HG02623 (cell line): Measurements from ENCODE around the gene DLG2.

Source experiments
- ATAC-seq: cut with Tn5 transposase; IDR thresholded peaks from one replicate; pipeline ENCODE4 v1.9.1; 2021; ENCODE audit warnings: moderate library complexity; ENCODE audit not compliant: unreplicated experiment

The DLG2 gene

DNA sequence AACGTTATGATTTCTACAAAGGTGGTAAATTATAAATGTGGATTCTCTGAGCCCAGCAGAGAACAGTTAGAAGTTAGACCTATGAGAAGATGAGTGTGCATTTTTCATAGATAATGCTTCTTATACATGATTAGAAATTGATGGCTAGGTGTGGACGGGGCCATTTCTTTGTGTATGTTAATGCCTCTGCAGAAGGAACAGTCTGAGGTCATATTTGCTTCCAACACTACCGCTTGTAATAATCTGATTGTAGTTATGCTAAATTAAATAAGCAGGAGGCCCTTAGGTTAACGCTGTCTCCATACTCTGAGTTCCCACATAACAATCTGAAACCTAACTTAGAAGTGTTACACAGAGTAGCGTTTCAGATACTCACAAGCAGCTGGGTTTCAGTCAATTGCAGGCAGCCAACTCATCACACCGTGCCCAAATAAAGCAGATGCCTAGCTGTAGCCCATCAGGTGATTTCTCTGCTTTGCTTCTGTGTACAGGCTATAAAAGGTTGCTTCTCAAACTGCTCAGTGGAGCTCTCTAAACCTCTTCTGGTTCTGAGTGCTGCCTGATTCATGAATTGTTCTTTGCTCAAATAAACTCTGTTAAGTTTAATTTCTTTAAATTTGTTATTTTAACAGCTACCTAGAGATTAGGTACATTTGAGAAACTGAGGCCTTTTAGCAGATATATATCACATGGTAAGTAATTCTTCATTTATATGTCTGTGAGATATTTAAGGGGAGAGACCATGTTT lies 1702.2 kb downstream of the DLG2 start:
- no peak for ATAC-seq

DNA sequence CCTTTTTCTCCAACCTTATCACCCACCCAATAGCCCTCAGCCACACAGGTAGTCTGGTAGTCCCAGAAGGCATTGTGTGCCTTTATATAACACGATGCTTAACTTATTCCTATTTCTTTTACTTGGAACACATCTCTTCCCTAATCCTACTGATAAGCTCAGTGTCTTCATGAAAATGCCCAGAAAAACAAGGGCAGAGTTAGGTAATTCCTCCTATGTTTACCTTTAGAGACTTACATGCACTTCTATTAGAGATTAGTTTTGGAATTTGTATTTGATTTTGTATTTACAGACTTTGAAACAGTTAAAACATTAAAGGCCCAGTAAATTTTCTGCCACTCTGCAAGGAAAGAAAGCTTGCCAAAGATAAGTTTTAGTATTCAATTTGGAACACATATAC lies 1703.2 kb downstream of the DLG2 start:
- no peak for ATAC-seq

DNA sequence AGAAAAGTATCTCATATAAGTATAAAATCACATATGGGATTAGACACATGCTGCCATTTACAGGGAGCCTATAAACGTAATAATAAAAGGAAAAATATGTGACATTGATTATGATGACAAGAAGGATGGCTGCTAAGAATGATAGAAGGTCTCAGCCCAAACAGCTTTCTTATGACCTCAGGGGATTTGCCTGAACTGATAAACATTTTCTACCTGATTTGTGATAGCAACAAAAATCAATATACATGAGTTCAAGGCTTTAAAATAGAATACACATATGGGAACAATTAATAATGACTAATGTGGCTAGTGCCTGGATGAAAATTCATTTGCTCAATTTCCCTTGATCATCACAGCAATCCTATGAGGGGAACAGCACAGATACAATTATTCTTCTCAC lies 1704.2 kb downstream of the DLG2 start:
- no peak for ATAC-seq

DNA sequence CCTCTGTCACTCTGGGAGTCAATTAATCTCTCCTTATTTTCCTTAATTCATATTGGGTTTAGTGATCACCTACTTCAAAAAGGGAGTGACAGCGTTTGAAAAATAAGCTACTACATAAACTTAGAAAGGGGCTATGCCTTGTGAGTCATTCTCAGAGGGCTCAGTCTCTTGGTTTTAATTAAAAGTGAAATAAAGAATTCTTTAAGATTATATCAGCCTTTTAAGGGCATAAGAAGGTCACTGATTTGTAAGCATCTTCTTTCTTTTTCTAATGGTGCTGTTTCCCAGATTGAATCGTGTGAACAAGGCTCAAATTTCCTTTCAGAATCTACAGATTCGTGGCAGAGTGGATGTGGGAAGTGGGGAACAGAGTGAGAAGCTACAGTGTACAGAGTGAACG lies 1704.8 kb downstream of the DLG2 start:
- ATAC-seq: no peak

DNA sequence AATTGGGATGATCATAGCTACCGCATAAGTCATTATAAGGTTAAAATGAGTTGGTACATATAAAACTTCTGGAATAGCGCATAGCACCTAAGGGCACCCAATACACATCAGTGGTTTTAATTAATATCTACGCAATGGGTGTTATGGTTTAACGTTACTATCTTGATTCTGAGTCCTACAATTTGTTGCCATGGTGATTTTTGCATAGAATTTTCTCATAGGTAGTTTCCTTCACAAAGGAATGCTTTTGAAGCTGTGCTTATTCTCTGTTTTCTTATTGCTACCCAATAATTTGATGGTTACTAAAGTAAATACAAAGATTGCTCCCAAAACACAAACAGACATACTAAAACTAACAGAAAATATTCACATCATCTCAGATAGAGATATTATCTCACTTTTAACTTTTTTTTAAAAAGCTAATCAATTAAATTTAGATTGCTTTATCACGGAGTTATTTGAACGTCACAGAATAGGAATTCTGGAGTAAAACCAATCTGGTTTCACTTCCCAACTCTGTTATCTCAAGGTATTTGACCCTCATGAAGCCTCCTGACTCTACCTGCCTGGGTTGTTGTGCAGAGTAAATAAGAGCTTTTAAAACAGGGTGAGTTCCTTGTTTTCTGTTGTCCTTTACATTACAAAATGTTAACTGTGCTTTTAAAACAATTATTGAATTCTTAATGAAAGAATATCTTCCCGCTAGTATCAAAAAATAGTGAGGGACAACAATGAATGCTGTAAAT lies 1705.5 kb downstream of the DLG2 start:
- ATAC-seq: no peak

DNA sequence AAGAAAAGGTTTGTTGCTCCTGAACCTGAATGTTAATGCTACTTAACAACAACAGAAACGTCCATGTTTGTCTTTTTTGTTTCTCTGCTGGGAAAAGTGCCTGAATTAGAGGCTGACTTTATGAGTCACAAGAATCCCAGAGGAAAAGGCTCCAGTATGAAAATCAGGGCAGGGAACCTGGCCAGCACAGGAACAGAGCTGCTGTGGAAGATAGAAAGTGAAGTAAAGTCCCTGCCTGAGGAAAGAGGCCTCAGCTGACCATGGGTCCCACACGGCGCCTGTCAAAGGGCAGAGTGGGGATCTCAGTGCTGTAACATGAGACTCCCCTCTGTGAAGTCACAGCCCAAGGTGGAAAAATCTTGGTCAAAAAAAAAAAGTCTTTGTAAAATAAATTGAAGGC lies 1708.7 kb downstream of the DLG2 start:
- no peak for ATAC-seq

DNA sequence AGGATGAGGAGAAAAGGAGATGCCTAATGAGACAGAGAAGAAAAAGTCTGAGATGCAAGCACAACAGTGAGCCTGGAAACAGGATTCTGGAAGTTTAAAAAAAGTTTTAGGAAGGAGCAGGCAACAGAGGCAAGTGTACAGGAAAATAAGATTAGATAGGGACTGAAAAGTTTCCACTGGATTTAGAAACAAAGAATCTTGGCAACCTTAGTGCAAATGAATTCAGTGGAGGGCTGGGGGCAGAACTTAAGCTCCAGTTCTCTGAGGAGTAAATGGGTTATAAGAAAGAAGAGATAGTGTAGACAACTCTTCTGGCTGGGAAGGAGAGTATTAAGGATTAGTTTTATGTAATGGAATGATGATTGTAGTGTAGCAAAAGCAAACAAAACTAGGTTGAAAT lies 1712.1 kb downstream of the DLG2 start:
- ATAC-seq: no peak

DNA sequence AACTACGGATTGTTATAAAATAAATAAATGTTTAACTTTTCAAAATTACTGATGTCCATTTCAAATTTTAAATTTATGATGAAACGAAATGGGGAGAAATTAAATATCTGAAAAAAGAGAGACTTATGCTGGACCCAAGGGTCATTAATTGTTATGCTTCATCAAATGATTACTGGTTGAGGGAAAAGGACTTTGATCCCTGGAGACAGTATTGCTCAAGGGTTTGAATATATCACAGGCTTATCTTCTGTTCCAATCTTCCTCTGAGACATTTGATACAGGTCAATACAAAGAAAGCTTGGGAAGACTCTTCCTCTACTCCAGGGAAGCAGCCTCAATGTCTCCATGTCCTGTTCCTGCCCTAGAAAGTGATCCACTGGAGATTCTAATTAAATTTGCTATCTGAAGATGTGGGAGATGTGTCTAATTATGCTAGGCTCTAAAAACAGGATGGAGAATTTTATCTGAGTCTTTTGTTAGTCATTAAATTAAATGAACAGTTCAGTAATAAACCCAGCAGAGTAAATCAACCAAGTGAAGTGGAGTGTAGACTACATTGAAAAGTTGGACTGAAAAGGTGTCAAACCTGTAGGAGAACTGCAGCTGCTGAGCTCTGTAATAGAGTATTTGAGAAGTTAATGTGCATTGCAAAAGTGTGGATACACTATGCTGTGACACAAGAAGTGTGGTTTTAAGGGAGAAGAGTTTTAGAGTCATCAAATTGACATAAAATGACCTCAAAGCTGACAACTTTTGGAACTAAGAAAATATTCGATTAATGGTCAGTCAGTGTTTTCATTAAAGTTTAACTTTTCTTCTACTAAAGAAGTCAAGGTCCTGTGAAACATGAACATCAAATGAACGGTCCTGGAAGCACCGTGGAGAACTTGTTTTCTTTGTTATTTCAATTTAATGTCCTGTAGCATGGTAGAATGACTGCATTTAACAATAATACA lies 1717.3 kb downstream of the DLG2 start:
- ATAC-seq: no peak

DNA sequence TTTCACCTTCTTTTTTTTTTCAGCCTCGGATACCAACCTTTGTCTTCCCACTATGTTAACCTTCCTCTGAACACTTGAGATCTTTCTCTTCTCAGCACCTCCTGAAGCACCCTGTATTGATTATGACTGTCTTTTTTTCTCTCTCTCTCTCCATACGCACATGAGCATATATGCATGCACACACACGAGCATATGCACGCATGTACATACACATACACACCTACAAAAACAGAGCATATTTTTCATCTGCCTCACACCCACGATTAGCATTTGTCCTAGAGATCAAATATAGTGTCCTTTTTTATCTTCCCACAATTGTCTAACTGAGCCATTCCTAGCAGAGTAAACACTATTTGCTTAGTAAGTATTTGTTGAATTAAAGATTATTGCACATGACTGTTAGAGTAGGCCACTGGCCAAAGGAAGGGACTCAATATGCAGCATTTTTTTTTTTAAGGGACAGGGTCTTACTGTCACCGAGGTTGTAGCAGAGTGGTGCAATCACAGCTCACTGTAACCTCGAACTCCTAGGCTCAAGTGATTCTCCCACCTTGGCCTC lies 1718.8 kb downstream of the DLG2 start:
- no peak for ATAC-seq

DNA sequence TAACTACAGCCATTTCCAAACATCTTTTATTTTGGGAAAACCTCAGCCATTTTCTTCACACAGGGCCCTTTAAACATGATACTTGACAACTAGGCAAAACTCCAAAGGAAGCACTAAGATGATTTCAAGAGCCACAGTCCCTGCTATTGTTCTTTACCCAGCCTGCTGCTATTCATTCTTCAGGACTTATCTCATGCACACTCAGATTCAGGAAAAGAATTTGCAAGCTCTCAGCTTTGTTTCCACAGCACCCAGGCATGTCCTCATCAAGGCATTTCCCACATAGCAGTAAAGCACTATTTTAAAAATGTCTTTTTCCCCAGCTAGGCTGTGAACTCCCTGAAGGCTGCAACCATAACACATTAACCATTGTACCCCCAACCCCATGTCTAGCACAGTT lies 1731.6 kb downstream of the DLG2 start:
- ATAC-seq: no peak

DNA sequence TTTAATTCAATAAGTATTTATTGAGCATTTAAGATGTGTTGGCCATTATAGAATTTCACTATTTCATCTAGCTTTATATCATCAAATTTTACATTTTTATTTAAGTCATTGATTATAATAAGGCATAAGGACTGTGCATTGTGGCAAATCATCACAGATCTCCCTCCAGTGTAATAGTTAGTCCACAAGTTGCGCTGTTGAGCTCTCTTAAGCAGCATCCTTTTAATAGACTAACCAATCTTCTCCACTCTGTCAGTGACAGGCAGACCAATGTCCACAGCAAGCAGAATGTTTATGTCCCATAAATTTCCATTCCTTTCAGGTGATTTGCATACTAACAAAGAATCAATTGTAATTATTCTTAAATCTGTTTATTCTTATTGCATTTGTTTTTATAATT lies 1745.7 kb downstream of the DLG2 start:
- ATAC-seq: no peak

DNA sequence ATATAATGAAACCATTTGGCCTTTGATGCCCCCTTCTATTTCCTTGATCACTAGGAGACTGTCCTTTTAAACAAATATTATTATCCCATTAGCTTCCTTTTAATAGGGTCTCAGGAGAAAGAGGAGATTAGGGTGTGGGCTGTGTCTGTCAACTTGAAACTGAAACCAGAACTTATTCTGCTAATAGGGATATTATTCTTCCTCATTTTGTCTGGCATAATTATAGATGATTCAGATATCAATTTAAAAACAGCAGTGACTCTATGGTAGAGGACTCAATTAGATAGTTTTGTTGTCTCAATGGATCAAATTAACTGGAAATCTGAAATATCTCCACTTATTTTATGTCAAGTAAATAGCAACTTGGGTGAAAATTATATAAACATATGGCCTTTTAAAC lies 1756.1 kb downstream of the DLG2 start:
- ATAC-seq: no peak

DNA sequence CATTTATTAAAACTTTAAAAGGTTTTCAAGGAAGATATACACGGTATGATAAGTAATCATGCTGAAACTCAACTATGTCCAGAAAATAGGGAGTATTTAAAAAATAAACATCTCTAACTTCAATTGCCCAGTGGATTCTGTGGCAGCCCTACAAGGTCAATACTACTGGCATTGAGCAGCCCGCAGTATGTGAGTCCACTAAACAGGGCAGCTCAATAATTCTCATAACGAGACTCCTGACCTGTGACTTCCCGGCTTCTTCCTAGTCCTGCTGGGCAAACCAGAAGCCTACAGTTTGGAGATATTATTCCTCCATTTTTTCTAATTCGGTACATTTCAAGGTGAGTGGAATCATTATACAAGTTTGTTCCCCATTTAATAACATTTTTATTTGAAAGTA lies 1760.5 kb downstream of the DLG2 start:
- no peak for ATAC-seq

DNA sequence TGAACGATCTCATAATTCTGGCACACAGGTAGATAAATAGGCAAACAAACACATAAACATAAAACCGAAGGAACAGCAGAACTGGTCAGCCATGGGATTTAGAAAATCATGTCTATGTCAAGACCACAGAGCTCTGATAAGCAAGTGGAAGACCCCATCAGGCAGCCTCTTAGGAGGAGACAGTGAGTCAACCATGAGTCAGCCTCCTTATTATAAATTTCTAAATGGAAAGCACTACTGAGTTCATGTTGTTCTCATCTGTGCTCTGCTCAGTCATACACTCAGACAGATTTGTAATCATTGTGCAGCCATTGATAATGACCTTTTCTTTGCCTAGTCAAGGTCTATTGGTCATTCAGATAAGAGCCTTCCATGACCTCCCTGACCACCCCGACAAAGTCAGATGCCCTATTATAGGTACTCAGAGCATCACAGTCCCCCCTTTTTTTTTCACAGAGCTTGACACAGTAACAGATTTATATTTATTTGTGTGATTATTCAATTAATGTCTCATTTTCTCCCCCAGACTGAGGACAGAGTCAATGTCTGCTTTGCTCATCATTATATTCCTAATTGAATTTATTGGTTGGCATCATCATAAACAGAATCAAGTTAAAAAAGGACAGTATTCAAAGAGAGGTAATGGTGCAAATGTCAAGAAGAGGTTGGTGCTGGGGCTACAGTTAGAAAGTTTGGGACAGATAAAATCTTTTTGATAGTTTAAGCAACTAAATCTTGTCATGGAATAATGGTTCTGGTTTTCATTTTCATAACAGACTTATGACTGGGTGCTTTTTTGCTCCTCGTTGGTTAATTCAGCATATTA lies 1761.3 kb downstream of the DLG2 start:
- no peak for ATAC-seq

DNA sequence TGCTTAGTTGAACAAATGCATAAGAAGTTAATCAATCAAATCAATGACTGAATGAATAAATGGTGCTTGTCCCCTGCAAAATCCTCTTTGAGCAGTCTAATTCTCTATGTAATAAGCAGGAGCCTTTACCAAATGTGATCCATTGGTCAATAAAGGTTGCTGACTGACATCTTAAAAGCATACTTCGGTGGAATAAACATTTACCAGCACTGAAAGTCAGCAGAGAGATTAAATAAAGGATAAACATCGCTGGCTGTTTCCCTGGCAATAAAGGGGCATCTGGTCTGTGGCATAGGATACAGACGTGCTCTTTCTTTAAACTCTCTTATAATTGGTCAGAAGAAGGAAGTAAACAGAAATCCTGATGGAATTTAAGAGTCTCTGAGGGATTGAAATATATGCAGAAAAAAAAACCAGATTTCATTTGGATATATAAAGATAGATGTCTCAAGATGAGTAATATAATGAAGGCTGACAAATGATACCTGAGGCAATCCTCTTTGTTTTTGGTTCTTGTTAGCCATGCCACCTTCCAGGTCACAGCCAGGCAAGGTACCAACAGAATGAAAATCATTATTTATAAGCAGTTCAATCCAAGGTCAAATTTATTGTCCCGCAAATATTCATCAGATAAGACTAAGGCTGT lies 1762.6 kb downstream of the DLG2 start:
- ATAC-seq: no peak

DNA sequence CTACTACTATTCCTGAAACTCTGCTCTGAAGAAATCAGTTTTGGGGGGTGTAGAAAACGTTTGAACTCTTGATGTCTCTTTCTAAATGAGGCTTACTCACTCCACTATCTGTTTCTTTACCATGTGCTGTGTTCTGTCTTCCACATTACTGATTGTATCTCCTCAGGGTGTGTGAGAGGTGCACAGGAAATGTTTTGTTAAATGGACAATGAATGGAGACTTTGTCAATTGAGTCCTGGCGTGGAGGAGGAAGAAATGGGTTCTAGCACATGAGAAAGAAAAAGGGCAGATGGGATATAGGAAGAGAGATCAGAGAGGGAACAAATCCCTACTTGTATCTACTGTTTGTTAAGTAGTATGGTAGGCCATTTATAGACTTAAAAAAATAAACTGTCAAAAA lies 1763.9 kb downstream of the DLG2 start:
- ATAC-seq: no peak

DNA sequence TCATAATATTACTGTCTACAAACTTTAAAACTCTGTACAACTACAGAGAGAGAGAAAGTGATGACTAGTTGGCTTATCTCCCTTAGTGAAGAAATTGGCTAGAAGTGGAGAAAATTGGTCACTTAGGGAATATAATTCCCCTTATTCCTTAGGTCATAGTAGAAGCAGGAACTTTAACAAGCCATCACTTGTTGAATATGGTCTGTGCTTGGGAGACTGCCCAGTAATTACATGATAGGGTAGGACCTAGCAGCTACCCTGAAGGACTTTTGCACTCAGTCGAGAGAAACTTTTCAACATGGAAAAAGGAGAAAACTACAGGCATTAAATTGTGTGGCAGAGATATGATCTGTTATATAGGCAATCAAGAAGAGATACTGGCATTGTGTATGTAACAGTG lies 1764.5 kb downstream of the DLG2 start:
- no peak for ATAC-seq

DNA sequence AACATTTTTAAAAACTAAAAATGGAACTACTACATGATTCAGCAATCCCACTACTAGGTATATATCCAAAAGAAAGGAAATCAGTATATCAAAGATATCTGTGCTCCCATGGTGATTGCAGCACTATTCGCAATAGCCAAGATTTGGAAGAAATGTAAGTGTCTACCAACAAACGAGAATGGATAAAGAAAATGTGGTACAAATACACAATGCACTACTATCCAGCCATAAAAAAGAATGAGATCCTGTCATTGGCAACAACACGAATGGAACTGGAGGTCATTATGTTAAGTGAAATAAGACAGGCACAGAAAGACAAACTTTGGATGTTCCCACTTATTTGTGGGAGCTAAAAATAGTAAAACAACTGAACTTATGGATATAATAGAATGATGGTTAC lies 1765.1 kb downstream of the DLG2 start:
- no peak for ATAC-seq

DNA sequence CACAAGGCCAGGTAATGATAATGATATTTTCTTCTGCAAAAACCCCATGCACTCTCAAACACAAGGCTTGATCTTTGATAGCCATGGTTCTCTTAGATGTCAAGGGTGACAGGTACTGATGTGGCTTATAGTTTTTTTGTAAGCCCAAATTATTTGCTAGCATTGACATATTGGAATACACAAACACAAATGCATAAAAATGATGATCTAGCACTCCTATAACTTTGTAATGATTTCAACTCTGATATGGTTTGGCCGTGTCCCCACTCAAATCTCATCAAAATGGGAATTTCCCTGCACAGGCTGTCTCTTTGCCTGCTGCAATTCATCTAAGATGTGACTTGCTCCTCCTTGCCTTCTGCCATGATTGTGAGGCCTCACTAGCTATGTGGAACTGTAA lies 1768.5 kb downstream of the DLG2 start:
- no peak for ATAC-seq

DNA sequence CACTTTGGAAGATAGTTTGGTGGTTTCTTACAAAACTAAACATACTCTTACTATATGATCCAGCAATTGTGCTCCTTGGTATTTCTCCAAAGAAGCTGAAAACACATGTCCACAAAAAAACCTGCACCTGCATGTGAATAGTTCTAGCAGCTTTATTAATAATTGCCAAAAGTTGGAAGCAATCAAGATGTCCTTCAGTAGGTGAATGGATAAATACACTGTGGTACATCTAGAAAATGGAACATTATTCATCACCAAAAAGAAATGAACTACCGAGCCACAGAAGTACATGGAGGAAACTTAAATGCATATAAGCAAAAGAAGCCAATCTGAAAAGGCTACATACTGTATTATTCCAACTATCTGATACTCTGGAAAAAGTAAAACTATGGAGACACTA lies 1771.9 kb downstream of the DLG2 start:
- ATAC-seq: no peak
